Measurements from ENCODE around the gene POC1A.

Gene POC1A

DNA sequence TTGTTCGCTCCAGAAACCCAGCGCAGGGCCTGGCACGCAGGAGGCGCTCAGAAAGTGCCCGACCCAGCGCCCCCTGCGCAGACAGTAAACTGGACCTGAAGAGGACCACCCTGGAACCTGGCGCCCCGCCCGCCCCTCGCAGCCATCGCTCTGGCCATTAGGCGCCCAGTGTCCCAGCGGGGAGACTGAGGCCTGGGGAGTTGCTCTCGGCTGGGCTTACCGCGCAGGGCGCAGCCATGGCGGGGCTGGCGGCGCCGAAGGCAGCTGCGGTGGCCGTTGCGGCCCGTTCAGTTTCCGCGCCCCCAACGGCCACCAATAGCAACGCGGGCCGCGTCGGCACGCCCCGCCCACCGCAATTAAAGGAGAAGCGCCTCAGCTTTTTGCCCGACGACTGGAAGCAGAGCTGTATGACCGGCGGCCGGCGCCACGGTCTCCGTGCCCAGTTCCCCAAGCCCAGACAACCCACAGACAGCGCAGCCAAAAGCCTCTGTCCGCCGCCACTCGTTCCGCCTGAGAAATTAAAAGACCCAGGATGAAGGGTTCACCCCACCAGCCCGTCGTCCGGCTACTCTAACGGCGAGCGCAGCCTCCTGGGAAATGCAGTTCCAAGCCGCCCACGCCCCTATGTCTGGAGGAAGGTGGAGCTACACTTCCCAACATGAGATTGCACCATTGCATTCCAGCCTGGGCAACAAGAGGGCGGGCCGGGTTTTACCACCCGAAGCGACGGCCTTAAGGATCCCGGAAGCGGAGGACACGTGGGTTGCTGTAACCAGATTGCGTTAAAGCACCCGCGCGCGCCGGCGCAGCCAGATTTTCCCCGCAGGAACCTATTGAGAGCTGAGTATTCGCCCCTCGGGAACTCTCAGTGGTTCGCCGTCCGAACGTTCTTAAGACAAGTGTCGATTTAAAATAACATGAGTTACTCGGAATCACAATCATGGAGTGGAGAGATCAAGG, at the start of gene POC1A:
TSS of gene POC1A (minus strand) at position 289 of the 960 bp plus-strand sequence. CDS start at position 238, 51 bp downstream.
- H3K36me3 ChIP-seq, result no peaks in the 10 kb centered on the region
- no peaks in the 10 kb centered on the region for H3K27me3 ChIP-seq
- peaks cover 0 to 15% (median 11%) of the 10 kb centered on the region in 4 donors for H3K4me1 ChIP-seq
- no peaks in the 10 kb centered on the region for H3K9me3 ChIP-seq
- TF ChIP-seq, protein P1, sequence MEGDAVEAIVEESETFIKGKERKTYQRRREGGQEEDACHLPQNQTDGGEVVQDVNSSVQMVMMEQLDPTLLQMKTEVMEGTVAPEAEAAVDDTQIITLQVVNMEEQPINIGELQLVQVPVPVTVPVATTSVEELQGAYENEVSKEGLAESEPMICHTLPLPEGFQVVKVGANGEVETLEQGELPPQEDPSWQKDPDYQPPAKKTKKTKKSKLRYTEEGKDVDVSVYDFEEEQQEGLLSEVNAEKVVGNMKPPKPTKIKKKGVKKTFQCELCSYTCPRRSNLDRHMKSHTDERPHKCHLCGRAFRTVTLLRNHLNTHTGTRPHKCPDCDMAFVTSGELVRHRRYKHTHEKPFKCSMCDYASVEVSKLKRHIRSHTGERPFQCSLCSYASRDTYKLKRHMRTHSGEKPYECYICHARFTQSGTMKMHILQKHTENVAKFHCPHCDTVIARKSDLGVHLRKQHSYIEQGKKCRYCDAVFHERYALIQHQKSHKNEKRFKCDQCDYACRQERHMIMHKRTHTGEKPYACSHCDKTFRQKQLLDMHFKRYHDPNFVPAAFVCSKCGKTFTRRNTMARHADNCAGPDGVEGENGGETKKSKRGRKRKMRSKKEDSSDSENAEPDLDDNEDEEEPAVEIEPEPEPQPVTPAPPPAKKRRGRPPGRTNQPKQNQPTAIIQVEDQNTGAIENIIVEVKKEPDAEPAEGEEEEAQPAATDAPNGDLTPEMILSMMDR (IDR thresholded peaks at IDR 0.05), result peak in 1 of 2 experiments; percentile 25
- intact Hi-C loops (cut with DNase I; ENCODE audit: low total_unique reads), result no loop called here
- peak; percentile 99 for DNase-seq
- peak within 1 kb of the TSS; percentile 57 to 75 for H3K4me3 ChIP-seq
- H3K27ac ChIP-seq, result peak within 1 kb of the TSS; percentile 81 to 82

DNA sequence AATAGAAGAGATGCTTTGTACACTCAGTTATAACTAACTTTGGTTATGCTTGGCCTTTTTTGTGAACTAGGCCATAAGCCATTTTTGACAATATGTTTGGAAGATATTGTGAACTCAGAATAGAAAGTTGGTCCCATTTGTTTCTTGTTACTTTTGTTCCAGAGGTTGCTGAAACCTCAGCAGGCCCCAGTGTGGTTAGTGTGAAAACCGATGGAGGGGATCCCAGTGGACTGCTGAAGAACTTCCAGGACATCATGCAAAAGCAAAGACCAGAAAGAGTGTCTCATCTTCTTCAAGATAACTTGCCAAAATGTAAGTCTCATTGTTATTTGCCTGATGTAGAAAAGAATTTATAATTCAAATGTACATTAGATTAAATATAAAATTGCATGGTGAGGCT, 49.5 kb upstream of the POC1A start:
- no peak for DNase-seq
- peaks cover 61 to 74% (median 68%) of the 10 kb centered on the region in 3 donors for H3K36me3 ChIP-seq
- H3K27me3 ChIP-seq, result no peaks in the 10 kb centered on the region
- H3K9me3 ChIP-seq, result no peaks in the 10 kb centered on the region
- TF ChIP-seq, protein P1 (IDR thresholded peaks at IDR 0.05), result no peak
- intact Hi-C loops (cut with DNase I; ENCODE audit: low total_unique reads), result no loop called here
- H3K27ac ChIP-seq, result no peak overlapping the region
- H3K4me1 ChIP-seq, result peaks cover 0 to 18% (median 12%) of the 10 kb centered on the region in 4 donors
- H3K4me3 ChIP-seq, result no peak overlapping the region

DNA sequence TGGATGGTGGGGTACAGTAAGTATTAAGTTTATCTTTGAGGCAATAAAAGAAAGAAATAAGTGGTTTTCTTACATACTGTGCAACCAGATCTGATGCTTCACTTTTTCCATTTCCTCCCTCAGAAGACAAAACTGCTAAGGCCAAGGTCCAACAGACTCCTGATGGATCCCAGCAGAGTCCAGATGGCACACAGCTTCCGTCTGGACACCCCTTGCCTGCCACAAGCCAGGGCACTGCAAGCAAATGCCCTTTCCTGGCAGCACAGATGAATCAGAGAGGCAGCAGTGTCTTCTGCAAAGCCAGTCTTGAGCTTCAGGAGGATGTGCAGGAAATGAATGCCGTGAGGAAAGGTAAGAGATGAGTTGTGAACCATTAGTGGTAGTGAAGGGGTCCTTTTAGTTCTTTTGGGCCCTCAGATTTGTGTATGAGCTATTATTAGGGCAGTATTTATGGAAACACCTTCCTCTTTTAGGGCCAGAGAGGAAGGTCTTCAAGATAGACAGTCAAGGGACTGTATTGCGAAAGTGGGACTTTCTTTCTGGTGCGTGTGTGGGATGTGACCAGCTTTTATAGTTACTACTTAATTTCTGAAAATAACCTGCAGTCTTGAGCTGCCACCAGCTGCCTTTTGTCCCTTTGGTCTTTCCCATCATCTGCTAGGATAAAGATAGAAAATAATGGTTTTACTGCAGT, 48.3 kb upstream of the POC1A start:
- intact Hi-C loops (cut with DNase I; ENCODE audit: low total_unique reads), result no loop called here
- TF ChIP-seq, protein P1 (IDR thresholded peaks at IDR 0.05), result no peak
- peaks cover 0 to 24% (median 16%) of the 10 kb centered on the region in 4 donors for H3K4me1 ChIP-seq
- peaks cover 50 to 62% (median 56%) of the 10 kb centered on the region in 3 donors for H3K36me3 ChIP-seq
- no peak overlapping the region for H3K27ac ChIP-seq
- H3K9me3 ChIP-seq, result no peaks in the 10 kb centered on the region
- no peaks in the 10 kb centered on the region for H3K27me3 ChIP-seq
- no peak overlapping the region for H3K4me3 ChIP-seq
- no peak for DNase-seq

DNA sequence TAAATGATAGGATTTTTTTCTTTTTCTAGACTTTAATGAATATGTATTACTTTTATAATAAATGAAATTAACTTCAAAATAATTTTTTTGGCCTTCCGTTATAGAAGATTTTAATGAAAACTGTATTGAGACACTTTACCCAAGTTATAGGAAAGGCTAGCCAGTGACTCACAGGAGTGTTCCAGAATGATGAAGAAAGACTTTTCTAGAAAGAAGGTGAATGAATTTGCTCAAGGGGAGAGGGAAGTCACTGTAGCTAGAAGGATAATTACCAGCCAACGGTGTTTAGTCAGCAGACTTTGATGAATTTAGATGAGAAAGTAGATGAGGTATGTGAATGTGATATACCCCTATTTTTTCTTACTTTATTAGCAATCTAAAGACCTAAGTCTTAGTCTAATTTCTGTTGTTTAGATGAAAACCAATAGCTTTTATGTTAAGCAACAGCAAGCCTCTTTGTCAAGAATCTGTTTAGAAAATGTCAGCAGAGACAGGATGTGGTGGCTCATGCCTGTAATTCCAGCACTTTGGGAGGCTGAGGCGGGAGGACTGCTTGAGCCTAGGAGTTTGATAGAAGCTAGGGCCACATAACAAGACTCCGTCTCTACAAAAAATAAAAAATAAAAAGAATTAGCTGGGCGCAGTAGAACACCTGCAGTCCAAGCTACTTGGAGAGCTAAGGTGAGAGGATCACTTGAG, 46.9 kb upstream of the POC1A start:
- peaks cover 4 to 36% (median 22%) of the 10 kb centered on the region in 4 donors for H3K4me1 ChIP-seq
- TF ChIP-seq, protein P1 (IDR thresholded peaks at IDR 0.05), result no peak
- no peak overlapping the region for H3K27ac ChIP-seq
- intact Hi-C loops (cut with DNase I; ENCODE audit: low total_unique reads), result no loop called here
- H3K4me3 ChIP-seq, result no peak overlapping the region
- no peaks in the 10 kb centered on the region for H3K9me3 ChIP-seq
- DNase-seq, result no peak
- no peaks in the 10 kb centered on the region for H3K27me3 ChIP-seq
- peaks cover 38 to 48% (median 42%) of the 10 kb centered on the region in 3 donors for H3K36me3 ChIP-seq

Data from tibial artery (tissue), 4 donors.